GM23248 (cell line): Measurements from ENCODE around the gene ABLIM3. TPM values are rescaled to one million over a fixed set of nuclear protein-coding genes. Genes with fewer than 3 reads are reported as not detected.
A peak's percentile ranks its signal among the peaks of the same experiment; 100 is the strongest.

Source experiments
- DNase-seq: peaks from one replicate; pipeline ENCODE4 v3.0.0-alpha.2; 2015
- H2AFZ ChIP-seq: fragments of 200-600 bp; sonication (generic); 2 replicates; pipeline ENCODE4 v1.6.1; 2016; ENCODE audit warnings: antibody characterized with exemption
- H3F3A ChIP-seq: fragments of 200-600 bp; sonication (generic); 2 replicates; pipeline ENCODE4 v1.6.1; 2016; ENCODE audit warnings: mild to moderate bottlenecking, antibody characterized with exemption, mixed run types; ENCODE audit not compliant: insufficient read depth
- H3K27ac ChIP-seq: fragments of 200-600 bp; sonication (generic); 2 replicates; pipeline ENCODE4 v1.5.1; 2016; ENCODE audit warnings: mild to moderate bottlenecking
- H3K27me3 ChIP-seq: fragments of 200-600 bp; sonication (generic); replicated peaks from 2 replicates; pipeline ENCODE4 v1.6.1; 2016; ENCODE audit warnings: mild to moderate bottlenecking; ENCODE audit not compliant: insufficient read depth
- H3K36me3 ChIP-seq: fragments of 200-600 bp; sonication (generic); 2 replicates; pipeline ENCODE4 v1.6.1; 2016; ENCODE audit warnings: low read depth, mild to moderate bottlenecking
- H3K4me1 ChIP-seq: fragments of 200-600 bp; sonication (generic); 2 replicates; pipeline ENCODE4 v1.6.1; 2016; ENCODE audit warnings: mild to moderate bottlenecking; ENCODE audit not compliant: insufficient read depth
- H3K4me2 ChIP-seq: fragments of 200-600 bp; sonication (generic); one replicate; pipeline ENCODE4 v1.6.1; 2016; ENCODE audit warnings: mild to moderate bottlenecking; ENCODE audit not compliant: unreplicated experiment
- H3K4me3 ChIP-seq: fragments of 200-600 bp; sonication (generic); 2 replicates; pipeline ENCODE4 v1.5.1; 2016; ENCODE audit warnings: mild to moderate bottlenecking
- H3K79me2 ChIP-seq: fragments of 200-600 bp; sonication (generic); 2 replicates; pipeline ENCODE4 v1.6.1; 2016; ENCODE audit warnings: mild to moderate bottlenecking; ENCODE audit not compliant: insufficient read depth
- H3K9ac ChIP-seq: fragments of 200-600 bp; sonication (generic); 2 replicates; pipeline ENCODE4 v1.6.1; 2016; ENCODE audit warnings: mild to moderate bottlenecking
- H3K9me2 ChIP-seq: fragments of 200-600 bp; sonication (generic); 2 replicates; pipeline ENCODE4 v1.6.1; 2016; ENCODE audit warnings: mixed run types, mild to moderate bottlenecking, moderate library complexity; ENCODE audit not compliant: insufficient read depth
- H3K9me3 ChIP-seq: fragments of 200-600 bp; sonication (generic); one replicate; pipeline ENCODE4 v1.6.1; 2017; ENCODE audit warnings: low read depth
- H4K20me1 ChIP-seq: fragments of 200-600 bp; sonication (generic); 2 replicates; pipeline ENCODE4 v1.6.0; 2016; ENCODE audit not compliant: insufficient read depth
- EZH2 ChIP-seq: fragments of 200-600 bp; sonication (generic); IDR thresholded peaks from 2 replicates; pipeline ENCODE4 v1.6.1; 2018; ENCODE audit warnings: antibody characterized with exemption, mild to moderate bottlenecking; ENCODE audit not compliant: insufficient read depth, poor library complexity, severe bottlenecking
- EZH2phosphoT487 ChIP-seq: fragments of 200-600 bp; sonication (generic); IDR thresholded peaks from 2 replicates; pipeline ENCODE4 v1.6.1; 2018; ENCODE audit warnings: antibody characterized with exemption, moderate library complexity, mild to moderate bottlenecking, low read depth; ENCODE audit not compliant: insufficient read depth
- WGBS, 2 experiments: methylation state at CpG; one replicate each; pipeline ENCODE4 v1.1.6; 2015 to 2017; ENCODE audit warnings: low lambda C conversion rate in 2 of 2, low coverage in 1 of 2; ENCODE audit errors: missing lambda C conversion rate in 2 of 2; 5-methylcytosine and 5-hydroxymethylcytosine counted together
- in situ Hi-C: fragments of 300-500 bp; cut with MboI; formaldehyde crosslinking; loops from 2 replicates; pipeline ENCODE4 v1.15.0; 2020
- polyA plus RNA-seq: library from polyadenylated mRNA; unstranded; fragments of >200 nt; fragmentation: Nextera tagmentation; extraction: Ambion mirVana; gene quantifications from 2 replicates; pipeline ENCODE4 v1.2.1, GENCODE V29; 2016
- total RNA-seq: library from RNA; depleted of rRNA; stranded (reverse); fragments of >200 nt; shearing (Covaris generic); gene quantifications from 2 replicates; pipeline ENCODE4 v1.2.3, GENCODE V29; 2014

ABLIM3 gene
- total and polyA plus RNA-seq, 2 experiments from 2014 or later, result 7.9 to 11.4 TPM

- Histone ChIP-seq H3K4me1 (peaks cover 35% of the 10 kb centered on the region), H2AFZ (no peak overlapping the region; the same call in 1 of the 2 replicates)
- TF ChIP-seq EZH2, result no peak
- TF ChIP-seq EZH2phosphoT487, result no peak
Measured at GRCh38 chr5:149140197-149141002, 893 bp upstream of the ABLIM3 start.

DNA sequence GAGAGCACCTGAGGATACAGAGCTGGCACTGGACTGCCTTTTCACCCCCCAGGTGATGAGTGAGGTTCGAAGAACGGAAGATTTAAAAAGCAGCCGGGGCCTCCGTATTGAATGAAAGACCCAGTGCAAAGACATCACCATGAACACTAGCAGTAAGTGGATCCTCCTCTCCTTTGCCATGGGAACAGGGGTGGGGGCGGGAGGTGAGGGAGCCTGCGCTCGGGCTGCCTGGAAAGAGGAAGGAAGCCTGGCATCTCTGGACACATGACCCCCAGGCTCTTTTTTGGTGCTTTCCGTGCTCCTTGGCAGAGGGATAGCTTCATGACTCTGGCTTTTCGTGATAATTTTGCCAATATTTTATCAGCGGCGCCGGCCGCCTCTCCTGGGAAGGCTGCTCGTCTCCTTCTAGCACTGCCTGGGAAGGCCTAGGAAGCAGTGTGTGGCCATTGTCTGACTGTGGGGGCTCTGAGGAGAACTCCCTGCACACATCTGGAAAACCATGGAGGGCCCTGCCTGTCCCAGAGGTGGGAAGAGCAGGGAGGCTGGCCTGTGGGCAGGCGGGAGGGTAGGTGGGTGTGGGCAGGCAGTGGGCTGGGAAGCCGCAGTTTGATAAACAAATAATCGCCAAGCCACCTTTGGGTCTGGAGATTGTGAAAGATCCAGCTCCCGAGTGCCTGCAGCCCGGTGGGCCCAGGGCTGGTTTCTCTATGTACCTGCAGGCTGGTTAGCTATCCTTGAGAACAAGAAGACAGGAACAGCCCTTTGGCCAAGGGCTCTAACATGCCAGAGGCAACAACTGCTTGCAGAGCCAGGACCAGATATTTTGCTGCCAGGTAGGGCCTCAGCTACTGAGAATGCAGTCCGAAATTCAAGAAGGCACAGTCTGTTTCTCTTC lies 911 bp downstream of the ABLIM3 start:
- peak overlapping the region; percentile 98 for H2AFZ ChIP-seq
- H3K27me3 ChIP-seq, result no peaks in the 10 kb centered on the region
- H3K9me3 ChIP-seq, result no peaks in the 10 kb centered on the region
- in situ Hi-C loops, result no loop called here
- no peak for TF ChIP-seq EZH2phosphoT487
- TF ChIP-seq EZH2, result no peak
- peak overlapping the region; percentile 53 for H3K27ac ChIP-seq
- H3F3A ChIP-seq, result peaks cover 9% of the 10 kb centered on the region
- H3K79me2 ChIP-seq, result peaks cover 35% of the 10 kb centered on the region
- H3K4me1 ChIP-seq, result peaks cover 26% of the 10 kb centered on the region
- DNase-seq, result peak; percentile 64
- H3K4me3 ChIP-seq, result peak overlapping the region; percentile 93
- H4K20me1 ChIP-seq, result no peaks in the 10 kb centered on the region
- H3K36me3 ChIP-seq, result no peaks in the 10 kb centered on the region
- peak overlapping the region; percentile 90 for H3K4me2 ChIP-seq
- 18 to 20% methylated on average over 19 to 20 of the region's 20 CpGs for WGBS, 2 experiments
- H3K9me2 ChIP-seq, result no peaks in the 10 kb centered on the region
- H3K9ac ChIP-seq, result peak overlapping the region; percentile 82

More at GRCh38 chr5:149140197-149141002, 893 bp upstream of the ABLIM3 start:
- no peaks in the 10 kb centered on the region for H3K36me3 ChIP-seq
- H3K27ac ChIP-seq, result no peak overlapping the region
- peaks cover 17% of the 10 kb centered on the region; the same call in 1 of the 2 replicates for H3K79me2 ChIP-seq
- H3K27me3 ChIP-seq, result no peaks in the 10 kb centered on the region
- no peak for DNase-seq
- H3K4me2 ChIP-seq, result no peak overlapping the region
- H3K9me3 ChIP-seq, result no peaks in the 10 kb centered on the region
- no peaks in the 10 kb centered on the region for H4K20me1 ChIP-seq
- no peak overlapping the region for H3K4me3 ChIP-seq
- in situ Hi-C loops, result no loop called here
- H3K9ac ChIP-seq, result no peak overlapping the region
- peaks cover 22% of the 10 kb centered on the region for H3F3A ChIP-seq
- WGBS, 2 experiments, result 85 to 86% methylated on average over 11 of the region's 11 CpGs
- no peaks in the 10 kb centered on the region for H3K9me2 ChIP-seq

DNA sequence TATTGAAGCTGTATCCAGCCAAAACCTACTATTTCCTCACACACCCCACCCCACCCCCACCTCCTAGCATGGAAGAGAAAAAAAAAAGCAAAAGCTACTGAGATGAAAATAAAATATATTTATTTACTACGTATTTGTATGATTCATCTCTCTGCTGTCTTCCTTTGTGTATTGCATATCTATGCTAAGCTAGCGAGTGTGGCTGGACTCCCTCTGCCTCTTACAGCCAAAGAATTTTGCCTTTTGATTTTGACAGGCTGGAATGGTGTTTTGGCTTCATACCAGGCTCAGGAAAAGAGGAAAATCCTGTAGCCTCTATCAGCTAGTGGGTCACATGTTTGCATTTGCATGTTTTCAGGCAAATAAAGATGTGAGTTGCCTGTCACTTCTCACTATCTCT lies 2.2 kb downstream of the ABLIM3 start:
- peaks cover 26% of the 10 kb centered on the region for H3K4me1 ChIP-seq
- H3K79me2 ChIP-seq, result peaks cover 46% of the 10 kb centered on the region
- H3K9me3 ChIP-seq, result no peaks in the 10 kb centered on the region
- DNase-seq, result peak; percentile 84
- peak overlapping the region; percentile 53 for H3K27ac ChIP-seq
- no peak for TF ChIP-seq EZH2phosphoT487
- TF ChIP-seq EZH2, result no peak
- H3K4me2 ChIP-seq, result peak overlapping the region; percentile 90
- H3F3A ChIP-seq, result peaks cover 9% of the 10 kb centered on the region
- no peaks in the 10 kb centered on the region for H4K20me1 ChIP-seq
- H3K27me3 ChIP-seq, result no peaks in the 10 kb centered on the region
- H3K36me3 ChIP-seq, result no peaks in the 10 kb centered on the region
- peak overlapping the region; percentile 82 for H3K9ac ChIP-seq
- 4% methylated on average over 2 of the region's 2 CpGs for WGBS, 2 experiments
- no peaks in the 10 kb centered on the region for H3K9me2 ChIP-seq
- in situ Hi-C loops, result no loop called here
- peak overlapping the region; percentile 38 for H3K4me3 ChIP-seq
- H2AFZ ChIP-seq, result no peak overlapping the region

- Histone ChIP-seq H3K4me2 (peak overlapping the region; percentile 90), H3K4me3 (no peak overlapping the region), H4K20me1 (no peaks in the 10 kb centered on the region), H3K27ac (no peak overlapping the region), H3K4me1 (peaks cover 26% of the 10 kb centered on the region), H2AFZ (no peak overlapping the region), H3K9me2 (no peaks in the 10 kb centered on the region), H3F3A (peaks cover 9% of the 10 kb centered on the region), H3K36me3 (no peaks in the 10 kb centered on the region), H3K79me2 (peaks cover 58% of the 10 kb centered on the region), H3K9me3 (no peaks in the 10 kb centered on the region), H3K27me3 (no peaks in the 10 kb centered on the region), H3K9ac (peak overlapping the region; percentile 82; the same call in 1 of the 2 replicates)
- TF ChIP-seq EZH2, result no peak
- TF ChIP-seq EZH2phosphoT487, result no peak
- WGBS, 2 experiments, result 27 to 73% methylated on average over 1 of the region's 1 CpG
- no peak for DNase-seq
- in situ Hi-C loops, result no loop called here
Measured at GRCh38 chr5:149144637-149145036, 3.3 kb downstream of the ABLIM3 start.
